Activated CD8-positive, alpha-beta T cell treated with anti-CD3 and anti-CD28 coated beads, Interleukin-2, amount 10 ng/mL, durations not matched to agents 7 days and 5 days (primary cell): ENCODE data around the gene TJP3. TPM values are rescaled to one million over a fixed set of nuclear protein-coding genes. Genes with fewer than 3 reads are reported as not detected.
A peak's percentile ranks its signal among the peaks of the same experiment; 100 is the strongest.

Source experiments
- ATAC-seq: fragments of 150-1000 bp; cut with Tn5 transposase; one replicate; pipeline ENCODE4 v1.10.0; 2021; ENCODE audit warnings: moderate library complexity
- CTCF ChIA-PET: fragments of 350-600 bp; sonication (Branson Sonifier 250); formaldehyde crosslinking; loops from one replicate; lab custom pipeline; 2021; ENCODE audit warnings: antibody characterized with exemption; lab: Charles Lee
- POLR2A ChIA-PET: fragments of 350-600 bp; sonication (Branson Sonifier 250); formaldehyde crosslinking; loops from one replicate; lab custom pipeline; 2021; ENCODE audit warnings: antibody characterized with exemption; lab: Charles Lee
- DNase-seq: peaks from one replicate; pipeline ENCODE4 v3.0.0-alpha.2; 2020
- H3K27ac Mint-ChIP-seq: one replicate; pipeline ENCODE4 v1.8.0; 2021; ENCODE audit warnings: mild to moderate bottlenecking, mixed read lengths
- H3K27me3 Mint-ChIP-seq: one replicate; pipeline ENCODE4 v1.8.0; 2021; ENCODE audit warnings: low read depth, mixed read lengths
- H3K36me3 Mint-ChIP-seq: one replicate; pipeline ENCODE4 v1.8.0; 2021; ENCODE audit warnings: low read depth, mixed read lengths
- H3K4me1 Mint-ChIP-seq: one replicate; pipeline ENCODE4 v1.8.0; 2021; ENCODE audit warnings: low read depth, mixed read lengths
- H3K4me3 Mint-ChIP-seq: one replicate; pipeline ENCODE4 v1.8.0; 2021; ENCODE audit warnings: mild to moderate bottlenecking, mixed read lengths
- H3K9me3 Mint-ChIP-seq: one replicate; pipeline ENCODE4 v1.8.0; 2022; ENCODE audit warnings: mixed read lengths; ENCODE audit not compliant: insufficient read depth
- total RNA-seq, 2 experiments: library from RNA; stranded (reverse); gene quantifications; one replicate each; pipeline ENCODE4 v1.2.3, GENCODE V29; 2021

The TJP3 gene
- total RNA-seq, 2 experiments from 2014 or later: 1.3 TPM

- ATAC-seq (peak; percentile 54), DNase-seq (peak; percentile 35)
- Mint-ChIP-seq H3K4me3 (peak within 1 kb of the TSS; percentile 79), H3K36me3 (peaks cover 31% of the 10 kb centered on the region), H3K27ac (peak within 1 kb of the TSS; percentile 72), H3K9me3 (peaks cover 14% of the 10 kb centered on the region), H3K27me3 (no peaks in the 10 kb centered on the region), H3K4me1 (peaks cover 30% of the 10 kb centered on the region)
- CTCF ChIA-PET: interaction anchor here (0.8 to 1.2 kb wide), 4 partner anchors 23 to 36 kb away, joined by 3 to 5 read pairs (median 4); partner anchors contain the start of gene MRPL54
- POLR2A ChIA-PET: no interaction called here
These were observed 78.0 kb downstream of the TJP3 start, which contains the start of gene MATK for GRCh38 chr19:3785938-3786824. TSS of gene MATK (minus strand) at chr19:3786381. CDS start at chr19:3785135, 1,246 bp downstream.

GRCh38 chr19:3788996-3789778 is 81.0 kb downstream of the TJP3 start:
- peaks cover 2% of the 10 kb centered on the region for H3K27me3 Mint-ChIP-seq
- DNase-seq (peak; percentile 46), ATAC-seq (no peak)
- peak overlapping the region; percentile 81 for H3K27ac Mint-ChIP-seq
- peaks cover 6% of the 10 kb centered on the region for H3K36me3 Mint-ChIP-seq
- H3K4me3 Mint-ChIP-seq: peak overlapping the region; percentile 32
- H3K9me3 Mint-ChIP-seq: no peaks in the 10 kb centered on the region
- ChIA-PET CTCF (interaction anchor here (1.3 to 2.1 kb wide), 3 partner anchors 27 to 63 kb away, joined by 3 to 6 read pairs (median 5); partner anchors contain the start of gene MRPL54), POLR2A (interaction anchor here (1.1 to 1.3 kb wide), 2 partner anchors 9 to 26 kb away, joined by 3 to 4 read pairs; partner anchors contain the start of gene MRPL54)
- peaks cover 27% of the 10 kb centered on the region for H3K4me1 Mint-ChIP-seq

GRCh38 chr19:3790209-3790734 is 82.1 kb downstream of the TJP3 start:
- Mint-ChIP-seq H3K27me3 (peaks cover 2% of the 10 kb centered on the region), H3K4me1 (peaks cover 25% of the 10 kb centered on the region), H3K9me3 (no peaks in the 10 kb centered on the region), H3K4me3 (no peak overlapping the region), H3K36me3 (peaks cover 2% of the 10 kb centered on the region), H3K27ac (no peak overlapping the region)
- ChIA-PET POLR2A (no interaction called here), CTCF (interaction anchor here (2.1 kb wide), 2 partner anchors 28 to 31 kb away, joined by 5 to 6 read pairs; partner anchors contain the start of gene MRPL54)
- DNase-seq (no peak), ATAC-seq (no peak)

DNA sequence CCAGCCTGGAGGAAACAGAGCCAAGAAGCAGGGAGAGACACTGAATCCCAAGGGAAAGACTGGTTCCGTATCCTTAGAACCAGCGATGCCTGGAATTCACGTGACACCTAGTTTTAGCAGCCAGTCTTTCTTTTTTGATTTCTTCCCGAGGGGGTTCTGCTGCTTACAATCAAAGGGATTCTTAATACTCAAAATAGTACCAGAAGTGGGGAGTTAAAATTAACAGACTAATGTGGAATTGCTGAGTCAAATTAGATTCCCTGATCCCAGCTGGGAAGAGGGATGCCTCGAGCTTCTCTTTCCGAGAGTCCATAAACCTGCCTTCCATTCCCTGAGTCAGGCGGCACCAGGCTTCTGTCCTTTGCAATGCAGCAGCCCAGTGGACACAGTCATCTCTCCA is 82.8 kb downstream of the TJP3 start:
- POLR2A ChIA-PET: no interaction called here

DNA sequence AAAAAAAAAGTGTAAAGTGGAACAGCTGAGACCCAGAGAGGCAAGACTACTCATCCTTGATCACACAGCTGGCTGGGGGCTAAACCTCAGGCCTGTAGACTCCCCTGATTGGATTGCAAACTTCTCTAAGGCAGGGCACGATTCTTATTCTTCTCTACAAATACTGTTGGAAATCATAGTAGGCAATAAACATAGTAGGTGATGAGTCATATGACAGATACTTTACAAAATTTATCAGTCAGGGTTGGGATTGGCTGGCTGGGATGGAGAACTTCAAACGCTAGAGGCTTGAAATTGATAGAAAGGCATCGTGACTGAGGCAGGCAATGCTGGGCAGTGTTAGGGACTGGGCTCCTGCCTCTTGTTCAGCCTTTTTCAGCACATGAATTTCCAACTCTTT is 83.9 kb downstream of the TJP3 start:
- POLR2A ChIA-PET: no interaction called here
- peaks cover 9% of the 10 kb centered on the region for H3K36me3 Mint-ChIP-seq
- peaks cover 2% of the 10 kb centered on the region for H3K27me3 Mint-ChIP-seq
- DNase-seq: no peak
- ATAC-seq: no peak
- no peak overlapping the region for H3K4me3 Mint-ChIP-seq
- H3K4me1 Mint-ChIP-seq: peaks cover 23% of the 10 kb centered on the region
- CTCF ChIA-PET: interaction anchor here (2.9 kb wide), 1 partner anchor 30 kb away, joined by 7 read pairs; the partner anchor contains the start of genes APBA3 and MRPL54
- no peak overlapping the region for H3K27ac Mint-ChIP-seq
- H3K9me3 Mint-ChIP-seq: peaks cover 6% of the 10 kb centered on the region

More for the DNA sequence above, 82.8 kb downstream of the TJP3 start:
- H3K4me3 Mint-ChIP-seq: no peak overlapping the region
- peaks cover 22% of the 10 kb centered on the region for H3K4me1 Mint-ChIP-seq
- CTCF ChIA-PET: no interaction called here
- no peaks in the 10 kb centered on the region for H3K9me3 Mint-ChIP-seq
- no peak overlapping the region for H3K27ac Mint-ChIP-seq
- DNase-seq (no peak), ATAC-seq (no peak)
- H3K27me3 Mint-ChIP-seq: peaks cover 2% of the 10 kb centered on the region
- H3K36me3 Mint-ChIP-seq: peaks cover 2% of the 10 kb centered on the region

DNA sequence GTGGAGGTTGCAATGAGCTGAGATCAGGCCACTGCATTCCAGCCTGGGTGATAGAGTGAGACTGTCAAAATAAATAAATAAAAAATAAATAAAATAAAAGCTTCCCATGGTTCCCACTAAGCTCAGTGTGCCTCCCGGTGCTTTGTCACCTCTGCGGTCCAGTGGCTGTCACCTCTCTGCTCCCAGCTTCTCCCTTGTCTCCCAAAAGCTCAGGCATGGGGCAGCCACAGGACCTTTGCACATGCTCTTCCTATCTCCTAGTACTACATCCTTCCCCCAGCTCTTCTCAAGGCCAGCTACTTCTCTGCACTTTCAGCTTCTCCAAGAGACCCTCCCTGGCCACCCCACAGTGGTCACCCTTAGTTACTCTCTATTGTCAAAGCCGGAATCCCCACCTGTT is 85.6 kb downstream of the TJP3 start:
- H3K27ac Mint-ChIP-seq: peak overlapping the region; percentile 11
- POLR2A ChIA-PET: interaction anchor here (0.9 kb wide), 1 partner anchor 22 kb away, joined by 4 read pairs; no protein-coding TSS in a partner anchor
- no peak for DNase-seq
- peaks cover 12% of the 10 kb centered on the region for H3K36me3 Mint-ChIP-seq
- CTCF ChIA-PET: interaction anchor here (1.0 to 2.9 kb wide), 2 partner anchors 18 to 32 kb away, joined by 3 to 7 read pairs; partner anchors contain the start of genes APBA3 and MRPL54
- H3K4me3 Mint-ChIP-seq: no peak overlapping the region
- peaks cover 6% of the 10 kb centered on the region for H3K9me3 Mint-ChIP-seq
- peaks cover 26% of the 10 kb centered on the region for H3K4me1 Mint-ChIP-seq
- no peak for ATAC-seq
- H3K27me3 Mint-ChIP-seq: peaks cover 2% of the 10 kb centered on the region

- Mint-ChIP-seq H3K27ac (no peak overlapping the region), H3K36me3 (peaks cover 14% of the 10 kb centered on the region), H3K9me3 (peaks cover 6% of the 10 kb centered on the region), H3K4me1 (peaks cover 39% of the 10 kb centered on the region), H3K4me3 (no peak overlapping the region), H3K27me3 (peaks cover 2% of the 10 kb centered on the region)
- no peak for DNase-seq
- CTCF ChIA-PET: interaction anchor here (0.8 to 1.6 kb wide), 3 partner anchors 15 to 26 kb away, joined by 3 to 5 read pairs (median 3); no protein-coding TSS in a partner anchor
- no peak for ATAC-seq
- POLR2A ChIA-PET: interaction anchor here (2.4 kb wide), 1 partner anchor 16 kb away, joined by 6 read pairs; no protein-coding TSS in a partner anchor
These were observed 88.2 kb downstream of the TJP3 start for GRCh38 chr19:3796358-3796757.

DNA sequence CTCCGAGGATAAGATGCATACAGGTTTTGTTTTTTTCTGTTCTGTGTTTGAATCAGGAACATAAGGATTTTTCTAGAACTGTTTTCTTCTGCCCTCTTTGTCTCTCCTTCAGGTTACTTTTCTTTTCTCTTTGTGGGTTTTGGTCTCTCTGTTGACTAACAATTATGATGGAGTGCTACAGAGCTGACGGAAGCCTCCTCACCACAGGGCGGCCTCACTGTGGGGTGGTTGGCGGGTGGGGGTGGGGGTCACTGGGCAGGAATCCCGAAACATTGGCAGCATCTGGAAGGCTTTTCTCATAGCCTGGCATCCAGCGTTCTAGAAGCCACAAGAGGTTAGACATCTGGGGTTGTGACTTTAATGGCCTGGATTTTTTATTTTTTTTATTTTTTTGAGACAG is 90.0 kb downstream of the TJP3 start:
- peak overlapping the region; percentile 73 for H3K27ac Mint-ChIP-seq
- DNase-seq (peak; percentile 70), ATAC-seq (peak; percentile 63)
- H3K27me3 Mint-ChIP-seq: no peaks in the 10 kb centered on the region
- H3K36me3 Mint-ChIP-seq: peaks cover 12% of the 10 kb centered on the region
- H3K4me3 Mint-ChIP-seq: peak overlapping the region; percentile 16
- CTCF ChIA-PET: interaction anchor here (0.7 to 1.2 kb wide), 4 partner anchors 14 to 36 kb away, joined by 3 to 4 read pairs (median 3); partner anchors contain the start of gene MRPL54
- H3K4me1 Mint-ChIP-seq: peaks cover 47% of the 10 kb centered on the region
- H3K9me3 Mint-ChIP-seq: peaks cover 6% of the 10 kb centered on the region
- POLR2A ChIA-PET: interaction anchor here (1.2 to 1.9 kb wide), 3 partner anchors 9 to 35 kb away, joined by 3 to 7 read pairs (median 5); no protein-coding TSS in a partner anchor

Other genes with a start within 250 kb of the TJP3 start
- 1 to 10 TPM; 2.5 to 3.5 TPM for gene SMIM24, start 227.9 kb upstream of the TJP3 start, total RNA-seq
- gene SMIM44, start 224.9 kb upstream of the TJP3 start, total RNA-seq: not detected
- 10 to 100 TPM; 14.6 to 16.1 TPM for gene DOHH, start 207.7 kb upstream of the TJP3 start, total RNA-seq
- gene FZR1, start 202.1 kb upstream of the TJP3 start, total RNA-seq: 10 to 100 TPM; 72.7 to 81.6 TPM
- gene TEKTIP1, start 169.2 kb upstream of the TJP3 start, total RNA-seq: 1 to 10 TPM; 8.3 to 9.4 TPM
- 10 to 100 TPM; 61.0 to 63.5 TPM for gene MFSD12, start 150.8 kb upstream of the TJP3 start, total RNA-seq
- 10 to 100 TPM; 45.0 to 51.2 TPM for gene HMG20B, start 135.4 kb upstream of the TJP3 start, total RNA-seq
- gene GIPC3, start 122.9 kb upstream of the TJP3 start, total RNA-seq: under 1 TPM; 0.26 to 0.31 TPM
- 1 to 10 TPM; 2.6 to 2.8 TPM for gene TBXA2R, start 101.5 kb upstream of the TJP3 start, total RNA-seq
- 10 to 100 TPM; 31.2 to 37.0 TPM for gene CACTIN, start 81.6 kb upstream of the TJP3 start, total RNA-seq
- 10 to 100 TPM; 19.7 to 20.0 TPM for gene PIP5K1C, start 7.9 kb upstream of the TJP3 start, total RNA-seq
- 10 to 100 TPM; 39.6 to 40.5 TPM for gene APBA3, start 53.3 kb downstream of the TJP3 start, total RNA-seq
- gene MRPL54, start 54.3 kb downstream of the TJP3 start, total RNA-seq: 10 to 100 TPM; 66.9 to 71.4 TPM
- gene RAX2, start 63.8 kb downstream of the TJP3 start, total RNA-seq: not detected
- 10 to 100 TPM; 39.9 to 44.0 TPM for gene MATK, start 78.0 kb downstream of the TJP3 start, total RNA-seq
- gene ZFR2, start 160.7 kb downstream of the TJP3 start, total RNA-seq: under 1 TPM; 0.24 to 0.42 TPM
- not detected for gene ATCAY, start 172.3 kb downstream of the TJP3 start, total RNA-seq
- gene NMRK2, start 224.7 kb downstream of the TJP3 start, total RNA-seq: not detected